ENCODE measurements around the gene OR6S1. TPM values are rescaled to one million over a fixed set of nuclear protein-coding genes. Genes with fewer than 3 reads are reported as not detected.
"Not testable (repeated sequence)": the region's sequence is repeated elsewhere in the genome, so short reads cannot be mapped to it uniquely, and the experiment has no call there.

Gene OR6S1
- total and polyA plus RNA-seq, 11 donors = not detected

DNA sequence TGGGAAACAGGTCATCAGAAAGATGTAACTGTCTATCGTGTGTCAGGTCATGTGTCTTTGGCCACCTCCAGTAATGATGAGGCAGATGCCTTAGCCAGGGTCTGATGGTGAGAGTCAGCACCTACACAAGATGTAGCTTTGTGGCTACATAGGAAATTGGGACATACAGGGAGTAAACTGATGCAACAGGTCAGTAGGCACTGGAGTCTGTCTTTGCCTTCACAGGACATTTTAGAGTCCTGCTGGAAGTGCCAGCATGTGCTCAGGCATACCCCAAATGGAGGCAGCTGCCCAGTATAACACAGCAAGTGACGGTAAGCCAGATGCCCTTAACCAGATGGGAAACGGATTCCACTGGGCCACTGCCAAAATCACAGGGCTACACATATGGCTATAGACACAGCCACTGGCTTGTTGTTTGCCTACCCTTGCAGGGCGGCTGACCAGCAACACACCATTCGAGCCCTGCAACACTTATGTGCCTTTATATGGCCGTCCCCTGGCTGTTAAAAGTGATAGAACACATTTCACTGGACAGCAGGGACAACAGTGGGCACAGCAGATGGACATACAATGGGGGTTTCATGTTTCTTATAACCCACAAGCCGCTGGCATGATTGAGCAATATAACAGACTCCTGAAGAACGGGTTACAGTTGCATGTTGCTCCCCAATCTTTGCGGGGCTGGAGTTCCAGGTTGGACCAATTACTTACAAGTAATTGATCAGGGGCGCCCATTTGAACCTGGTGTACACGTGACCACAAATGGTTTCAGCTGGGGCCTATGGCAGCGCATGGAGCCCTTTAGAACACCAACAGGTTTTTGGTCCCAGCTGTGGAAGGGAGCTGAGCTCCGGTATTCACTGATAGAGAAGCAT, 37.4 kb downstream of the OR6S1 start:
- WGBS, 4 donors = 78 to 86% (median 80%) methylated on average over 12 to 13 of the region's 13 CpGs
- intact Hi-C loops (cut with DNase I) = loop anchor here in 2 of 10 donors (10.0 kb wide), 1 partner anchor 149 kb away; the partner anchor contains the start of genes APEX1 (in 2 of the 2) and OSGEP (in 2 of the 2)
- H3K9me3 ChIP-seq = no peaks in the 10 kb centered on the region
- no peak overlapping the region for H3K4me3 ChIP-seq
- H3K4me1 ChIP-seq = peaks cover 0 to 3% (median 0%) of the 10 kb centered on the region in 12 donors
- ATAC-seq (no peak), DNase-seq (no peak)
- H3K27me3 ChIP-seq = no peaks in the 10 kb centered on the region
- TF ChIP-seq POLR2A (IDR thresholded peaks at IDR 0.05) (no peak), CTCF (IDR thresholded peaks at IDR 0.05) (no peak)
- no peaks in the 10 kb centered on the region for H3K36me3 ChIP-seq
- H3K27ac ChIP-seq = no peak overlapping the region

GRCh38 chr14:20602583-20602982, 38.9 kb downstream of the OR6S1 start:
- no peak for ATAC-seq
- Histone ChIP-seq H3K27me3 (no peaks in the 10 kb centered on the region), H3K36me3 (no peaks in the 10 kb centered on the region), H3K4me1 (no peaks in the 10 kb centered on the region), H3K27ac (no peak overlapping the region), H3K4me3 (no peak overlapping the region), H3K9me3 (no peaks in the 10 kb centered on the region)
- TF ChIP-seq POLR2A (IDR thresholded peaks at IDR 0.05) (no peak), CTCF (IDR thresholded peaks at IDR 0.05) (no peak)
- intact Hi-C loops (cut with DNase I) = loop anchor here in 2 of 10 donors (10.0 kb wide), 1 partner anchor 148 kb away; the partner anchor contains the start of genes APEX1 (in 2 of the 2) and OSGEP (in 2 of the 2)
- DNase-seq = no peak
- 86 to 92% (median 91%) methylated on average over 9 of the region's 9 CpGs for WGBS, 4 donors

DNA sequence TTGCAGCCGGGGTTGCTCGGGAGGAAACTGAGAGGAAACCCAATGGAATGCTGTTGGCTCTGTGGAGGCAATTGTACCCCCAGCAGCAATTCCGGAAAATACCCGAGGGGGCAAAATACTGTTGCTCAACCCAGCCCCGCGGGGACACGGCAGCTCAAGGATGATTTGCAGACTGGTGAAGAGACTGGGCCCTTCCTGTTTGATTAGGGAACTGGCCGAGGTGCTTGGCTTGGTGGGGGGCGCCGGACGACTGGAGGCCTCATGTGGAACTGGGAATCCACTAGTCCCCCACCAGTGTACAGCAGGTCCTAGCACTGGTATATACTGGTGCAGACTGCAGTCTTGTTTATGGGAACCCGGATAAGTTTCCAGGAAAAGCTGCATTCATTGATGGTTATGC, 40.0 kb downstream of the OR6S1 start:
- H3K4me1 ChIP-seq = no peaks in the 10 kb centered on the region
- 67 to 85% (median 73%) methylated on average over 8 to 12 of the region's 12 CpGs for WGBS, 4 donors
- no peak for ATAC-seq
- intact Hi-C loops (cut with DNase I) = loop anchor here in 2 of 10 donors (10.0 kb wide), 1 partner anchor 147 kb away; the partner anchor contains the start of genes APEX1 (in 2 of the 2) and OSGEP (in 2 of the 2)
- DNase-seq = no peak
- H3K36me3 ChIP-seq = no peaks in the 10 kb centered on the region
- no peaks in the 10 kb centered on the region for H3K9me3 ChIP-seq
- H3K4me3 ChIP-seq = no peak overlapping the region
- no peak for TF ChIP-seq CTCF (IDR thresholded peaks at IDR 0.05)
- no peak for TF ChIP-seq POLR2A (IDR thresholded peaks at IDR 0.05)
- no peaks in the 10 kb centered on the region for H3K27me3 ChIP-seq
- no peak overlapping the region for H3K27ac ChIP-seq

DNA sequence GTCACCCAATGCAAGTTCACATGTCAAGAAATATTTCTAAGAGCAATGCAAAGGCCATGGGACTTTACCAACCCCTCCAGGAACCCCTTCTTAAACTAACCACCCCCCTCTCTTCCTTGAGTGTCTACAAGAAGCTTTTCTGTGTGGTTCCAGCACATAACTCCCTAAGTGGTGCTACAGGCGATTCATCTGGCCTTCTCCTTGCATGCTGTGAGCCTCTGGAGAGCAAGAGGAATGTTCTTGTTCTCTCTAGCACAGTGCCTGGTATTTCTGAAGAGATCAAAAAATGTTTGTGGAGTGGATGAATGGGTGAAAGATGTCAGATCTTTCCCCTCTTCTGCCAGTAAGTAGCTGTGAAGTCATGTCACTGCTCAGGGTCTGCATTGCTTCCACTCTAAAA, 44.4 kb downstream of the OR6S1 start:
- H3K4me1 ChIP-seq = no peaks in the 10 kb centered on the region
- intact Hi-C loops (cut with DNase I) = no loop called here
- no peaks in the 10 kb centered on the region for H3K36me3 ChIP-seq
- H3K9me3 ChIP-seq = no peaks in the 10 kb centered on the region
- DNase-seq = no peak
- TF ChIP-seq POLR2A (IDR thresholded peaks at IDR 0.05) (no peak), CTCF (IDR thresholded peaks at IDR 0.05) (no peak)
- H3K4me3 ChIP-seq = no peak overlapping the region
- no peaks in the 10 kb centered on the region for H3K27me3 ChIP-seq
- H3K27ac ChIP-seq = no peak overlapping the region
- ATAC-seq = no peak
- WGBS, 4 donors = 68 to 84% (median 76%) methylated on average over 1 of the region's 1 CpG

DNA sequence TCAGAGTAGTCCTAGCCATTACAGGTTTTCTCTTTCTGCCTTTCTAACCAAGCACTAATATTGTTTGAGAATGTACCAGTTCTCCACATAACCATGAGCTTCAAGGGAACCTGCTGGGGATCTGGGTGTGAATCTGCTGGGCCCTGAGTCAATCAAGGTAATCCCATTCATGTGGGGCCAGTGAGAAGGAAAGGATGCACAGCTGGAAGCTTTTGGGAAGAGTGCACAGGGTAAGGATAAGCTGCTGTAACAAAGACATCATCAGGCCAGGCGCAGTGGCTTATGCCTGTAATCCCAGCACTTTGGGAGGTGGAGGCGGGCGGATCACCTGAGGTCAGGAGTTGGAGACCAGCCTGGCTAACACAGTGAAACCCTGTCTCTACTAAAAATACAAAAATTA, 45.8 kb downstream of the OR6S1 start:
- H3K4me3 ChIP-seq; H3K9me3 ChIP-seq; H3K36me3 ChIP-seq; DNase-seq; ATAC-seq; intact Hi-C loops (cut with DNase I); H3K27me3 ChIP-seq; H3K27ac ChIP-seq; H3K4me1 ChIP-seq: not testable (repeated sequence)
- 94 to 100% (median 96%) methylated on average over 3 of the region's 3 CpGs for WGBS, 4 donors

Data from heart left ventricle (tissue), 16 donors.